GM12873 (cell line): ENCODE data around the gene ADIPOQ.

Experiments
- CTCF ChIP-seq: IDR thresholded peaks from 2 replicates; pipeline ENCODE4 v1.5.1; 2012; ENCODE audit warnings: low read depth, mild to moderate bottlenecking, moderate library complexity, low read length, control low read depth; ENCODE audit not compliant: insufficient read depth; ENCODE audit errors: missing control alignments

The ADIPOQ gene

GRCh38 chr3:186810336-186810996 is 32.0 kb upstream of the ADIPOQ start:
- TF ChIP-seq CTCF: no peak

- TF ChIP-seq CTCF: no peak
These were observed 28.4 kb upstream of the ADIPOQ start for GRCh38 chr3:186814100-186814499.

- no peak for TF ChIP-seq CTCF
These were observed 27.1 kb upstream of the ADIPOQ start for GRCh38 chr3:186815435-186815834.

GRCh38 chr3:186818516-186818915 is 24.0 kb upstream of the ADIPOQ start:
- TF ChIP-seq CTCF: no peak

GRCh38 chr3:186818956-186819355 is 23.6 kb upstream of the ADIPOQ start:
- TF ChIP-seq CTCF: no peak

- peak; percentile 73 for TF ChIP-seq CTCF
These were observed 20.8 kb upstream of the ADIPOQ start for GRCh38 chr3:186821429-186822387.

GRCh38 chr3:186823386-186823785 is 19.1 kb upstream of the ADIPOQ start:
- TF ChIP-seq CTCF: no peak
